Glutamatergic neuron (in vitro differentiated cells): ENCODE results near the gene TMA7. TPM values are rescaled to one million over a fixed set of nuclear protein-coding genes. Genes with fewer than 3 reads are reported as not detected.
A peak's percentile ranks its signal among the peaks of the same experiment; 100 is the strongest.

Experiments
- DNase-seq: peaks from one replicate; pipeline ENCODE4 v3.0.0; 2022
- H3K27ac Mint-ChIP-seq: one replicate; pipeline ENCODE4 v1.8.0; 2020; ENCODE audit warnings: mild to moderate bottlenecking, mixed read lengths, inconsistent platforms; ENCODE audit not compliant: unreplicated experiment
- H3K27me3 Mint-ChIP-seq: one replicate; pipeline ENCODE4 v1.8.0; 2020; ENCODE audit warnings: mild to moderate bottlenecking, moderate library complexity, mixed read lengths, inconsistent platforms; ENCODE audit not compliant: unreplicated experiment
- H3K36me3 Mint-ChIP-seq: one replicate; pipeline ENCODE4 v1.8.0; 2020; ENCODE audit warnings: mild to moderate bottlenecking, mixed read lengths, inconsistent platforms; ENCODE audit not compliant: unreplicated experiment
- H3K4me1 Mint-ChIP-seq: one replicate; pipeline ENCODE4 v1.8.0; 2020; ENCODE audit warnings: mild to moderate bottlenecking, low read depth, mixed read lengths, inconsistent platforms; ENCODE audit not compliant: unreplicated experiment
- H3K4me3 Mint-ChIP-seq: one replicate; pipeline ENCODE4 v1.8.0; 2020; ENCODE audit warnings: mild to moderate bottlenecking, mixed read lengths, inconsistent platforms; ENCODE audit not compliant: unreplicated experiment
- H3K9me3 Mint-ChIP-seq: one replicate; pipeline ENCODE4 v1.8.0; 2020; ENCODE audit warnings: mild to moderate bottlenecking, moderate library complexity, mixed read lengths, inconsistent platforms; ENCODE audit not compliant: unreplicated experiment
- CTCF ChIP-seq: fragments of 200-600 bp; sonication (generic); IDR thresholded peaks from one replicate; pipeline ENCODE4 v1.5.0; 2021; ENCODE audit not compliant: partially characterized antibody, unreplicated experiment
- total RNA-seq: library from RNA; stranded (reverse); fragmentation: NEBNext Ultra II Directional; extraction: Animal tissue kit (Norgen Biotek cat#: 25700); gene quantifications from one replicate; pipeline ENCODE4 v1.2.1, GENCODE V29; 2021; ENCODE audit not compliant: unreplicated experiment

Gene TMA7
- total RNA-seq, 1 donor from 2014 or later = 154 TPM

GRCh38 chr3:48466386-48467109 lies 26.5 kb downstream of the TMA7 start:
- no peak for TF ChIP-seq CTCF
- no peak for DNase-seq
- no peak overlapping the region for H3K4me3 Mint-ChIP-seq

GRCh38 chr3:48467110-48467454 lies 27.0 kb downstream of the TMA7 start:
- Mint-ChIP-seq H3K27me3 (peaks cover 12% of the 10 kb centered on the region), H3K27ac (peak overlapping the region; percentile 98), H3K4me1 (peaks cover 27% of the 10 kb centered on the region), H3K4me3 (peak overlapping the region; percentile 64), H3K36me3 (peaks cover 7% of the 10 kb centered on the region), H3K9me3 (peaks cover 12% of the 10 kb centered on the region)
- no peak for TF ChIP-seq CTCF
- DNase-seq = no peak

More at GRCh38 chr3:48466386-48467109, 26.5 kb downstream of the TMA7 start:
- H3K27ac Mint-ChIP-seq = peak overlapping the region; percentile 98
- peaks cover 12% of the 10 kb centered on the region for H3K27me3 Mint-ChIP-seq
- H3K9me3 Mint-ChIP-seq = peaks cover 12% of the 10 kb centered on the region
- peaks cover 27% of the 10 kb centered on the region for H3K4me1 Mint-ChIP-seq
- H3K36me3 Mint-ChIP-seq = peaks cover 7% of the 10 kb centered on the region

- Mint-ChIP-seq H3K4me3 (peak overlapping the region; percentile 64), H3K9me3 (peaks cover 12% of the 10 kb centered on the region), H3K27me3 (peaks cover 12% of the 10 kb centered on the region), H3K36me3 (peaks cover 7% of the 10 kb centered on the region), H3K27ac (peak overlapping the region; percentile 98), H3K4me1 (peaks cover 28% of the 10 kb centered on the region)
- no peak for DNase-seq
- no peak for TF ChIP-seq CTCF
Observed at GRCh38 chr3:48467473-48468267, 27.6 kb downstream of the TMA7 start.

GRCh38 chr3:48468329-48468731 lies 28.3 kb downstream of the TMA7 start:
- peak overlapping the region; percentile 64 for H3K4me3 Mint-ChIP-seq
- DNase-seq = no peak
- peak overlapping the region; percentile 98 for H3K27ac Mint-ChIP-seq
- H3K27me3 Mint-ChIP-seq = peaks cover 14% of the 10 kb centered on the region
- H3K9me3 Mint-ChIP-seq = peaks cover 12% of the 10 kb centered on the region
- H3K4me1 Mint-ChIP-seq = peaks cover 33% of the 10 kb centered on the region
- peaks cover 12% of the 10 kb centered on the region for H3K36me3 Mint-ChIP-seq
- no peak for TF ChIP-seq CTCF
